HCT116 (cell line): Measurements from ENCODE around the gene OR6T1. TPM values are rescaled to one million over a fixed set of nuclear protein-coding genes. Genes with fewer than 3 reads are reported as not detected.

Experiments used
- ATAC-seq: fragments of 200-7000 bp; cut with Tn5 transposase; 2 replicates; pipeline ENCODE4 v1.9.1; 2020; ENCODE audit warnings: mild to moderate bottlenecking, moderate library complexity
- BruUV-seq: library from RNA; stranded (reverse); fragments of 400-500 nt; replicated peaks from 2 replicates; lab custom pipeline; 2021; lab: Mats Ljungman, UMichigan
- CTCF ChIA-PET: fragments of 300-600 bp; sonication (Branson Sonifier 250); formaldehyde crosslinking; loops from one replicate; lab custom pipeline; 2021; ENCODE audit warnings: antibody characterized with exemption; lab: Charles Lee
- POLR2A ChIA-PET: fragments of 300-600, 350-600 bp; sonication (Branson Sonifier 250); formaldehyde crosslinking; loops from one replicate; lab custom pipeline; 2021; ENCODE audit warnings: antibody characterized with exemption; lab: Charles Lee
- RAD21 ChIA-PET, 2 experiments: fragments of 300-600 bp; sonication (Branson Sonifier 250); formaldehyde crosslinking; loops; one replicate each; lab custom pipeline; 2023; ENCODE audit warnings: low total read pairs in 2 of 2; ENCODE audit not compliant: uncharacterized antibody in 2 of 2, unreplicated experiment in 2 of 2, low non-redundant PET in 1 of 2; lab: Charles Lee
- DNase-seq: peaks from one replicate; pipeline ENCODE4 v3.0.0-alpha.2; 2010; ENCODE audit warnings: low read depth, low spot score
- H2AFZ ChIP-seq: fragments of 200-600 bp; shearing (Covaris generic), sonication (generic); 2 replicates; pipeline ENCODE4 v1.6.1; 2017; ENCODE audit warnings: low read depth, mixed run types, mixed read lengths, antibody characterized with exemption, low read length; ENCODE audit not compliant: poor library complexity, severe bottlenecking
- H3K27ac ChIP-seq: 2 replicates; pipeline ENCODE4 v1.5.1; 2012; ENCODE audit warnings: low read depth, low read length
- H3K27me3 ChIP-seq: fragments of 200-600 bp; sonication (generic); 2 replicates; pipeline ENCODE4 v1.6.1; 2016; ENCODE audit warnings: mixed run types, low read length, mixed read lengths; ENCODE audit not compliant: insufficient read depth
- H3K36me3 ChIP-seq, 2 experiments: fragments of 200-500 bp in 1 of 2; fragments of 200-600 bp in 1 of 2; sonication (Bioruptor generic) in 1 of 2; sonication (generic) in 1 of 2; 2 replicates each; pipeline versions ENCODE4 v1.5.1 to v1.6.1; 2014 to 2016; ENCODE audit warnings: low read length in 2 of 2, inconsistent platforms in 1 of 2, mixed read lengths in 1 of 2, mixed run types in 1 of 2; ENCODE audit not compliant: insufficient read depth in 2 of 2, control insufficient read depth in 1 of 2
- H3K4me1 ChIP-seq, 2 experiments: fragments of 200-600 bp in 1 of 2; sonication (generic) in 1 of 2; 2 replicates each; pipeline versions ENCODE4 v1.5.1 to v1.6.1; 2012 to 2017; ENCODE audit warnings: low read length in 2 of 2, inconsistent platforms in 1 of 2, mild to moderate bottlenecking in 1 of 2, mixed read lengths in 1 of 2, mixed run types in 1 of 2, moderate library complexity in 1 of 2; ENCODE audit not compliant: insufficient read depth in 2 of 2, control insufficient read depth in 1 of 2
- H3K4me2 ChIP-seq: fragments of 200-600 bp; sonication (generic); 2 replicates; pipeline ENCODE4 v1.6.1; 2017; ENCODE audit warnings: mixed run types, low read length, mixed read lengths
- H3K4me3 ChIP-seq, 2 experiments: fragments of 200-600 bp in 1 of 2; sonication (generic) in 1 of 2; replicated peaks in 1 of 2; 2 replicates each; pipeline ENCODE4 v1.5.1; 2011 to 2016; ENCODE audit warnings: low read length in 2 of 2, control low read depth in 1 of 2, low read depth in 1 of 2, mild to moderate bottlenecking in 1 of 2, mixed read lengths in 1 of 2, mixed run types in 1 of 2
- H3K79me2 ChIP-seq: fragments of 200-600 bp; sonication (generic); 2 replicates; pipeline ENCODE4 v1.6.1; 2017; ENCODE audit warnings: mild to moderate bottlenecking, mixed run types, low read length, moderate library complexity, mixed read lengths; ENCODE audit not compliant: insufficient read depth
- H3K9ac ChIP-seq: fragments of 200-600 bp; sonication (generic); 2 replicates; pipeline ENCODE4 v1.6.1; 2016; ENCODE audit warnings: low read length, mixed read lengths
- H3K9me2 ChIP-seq: fragments of 200-600 bp; sonication (generic), shearing (Covaris generic); 2 replicates; pipeline ENCODE4 v1.6.1; 2017; ENCODE audit warnings: mixed run types, mild to moderate bottlenecking, moderate library complexity; ENCODE audit not compliant: insufficient read depth
- H3K9me3 ChIP-seq, 2 experiments: fragments of 200-500 bp in 1 of 2; fragments of 200-600 bp in 1 of 2; sonication (Bioruptor generic) in 1 of 2; sonication (generic) in 1 of 2; 2 replicates each; pipeline ENCODE4 v1.6.1; 2014 to 2017; ENCODE audit warnings: low read length in 2 of 2, mixed read lengths in 2 of 2, inconsistent platforms in 1 of 2, low read depth in 1 of 2, mild to moderate bottlenecking in 1 of 2, mixed run types in 1 of 2, moderate library complexity in 1 of 2; ENCODE audit not compliant: control insufficient read depth in 1 of 2, insufficient read depth in 1 of 2
- H4K20me1 ChIP-seq: fragments of 200-600 bp; sonication (generic), shearing (Covaris generic); 2 replicates; pipeline ENCODE4 v1.6.1; 2017; ENCODE audit warnings: mixed run types, mild to moderate bottlenecking, moderate library complexity; ENCODE audit not compliant: insufficient read depth
- ATF3 ChIP-seq: IDR thresholded peaks from 2 replicates; pipeline ENCODE4 v1.6.1; 2012
- CEBPB ChIP-seq: IDR thresholded peaks from 2 replicates; pipeline ENCODE4 v1.6.1; 2012; ENCODE audit warnings: low read depth
- MAX ChIP-seq: IDR thresholded peaks from 2 replicates; pipeline ENCODE4 v1.6.1; 2012
- POLR2AphosphoS5 ChIP-seq: IDR thresholded peaks from 2 replicates; pipeline ENCODE4 v1.6.1; 2011; ENCODE audit warnings: mild to moderate bottlenecking, low read depth, low read length, moderate library complexity
- RAD21 ChIP-seq: IDR thresholded peaks from 2 replicates; pipeline ENCODE4 v1.6.1; 2012; ENCODE audit warnings: low read depth, mild to moderate bottlenecking
- YY1 ChIP-seq: IDR thresholded peaks from 2 replicates; pipeline ENCODE4 v1.6.1; 2011; ENCODE audit warnings: low read length, low read depth, moderate library complexity, mild to moderate bottlenecking; ENCODE audit not compliant: insufficient replicate concordance; ENCODE audit errors: extremely low read depth
- intact Hi-C: fragments of 100-400 bp; cut with micrococcal nuclease; formaldehyde crosslinking; loops from 2 replicates; pipeline ENCODE4 v1.10.0; 2022
- total RNA-seq: library from RNA; stranded (reverse); gene quantifications from one replicate; pipeline ENCODE4 v1.2.1, GENCODE V29; 2021; ENCODE audit not compliant: unreplicated experiment

The OR6T1 gene
- total RNA-seq, 1 experiment from 2014 or later, result not detected

GRCh38 chr11:123899792-123900191, 43.8 kb downstream of the OR6T1 start:
- DNase-seq, result no peak
- no peak overlapping the region for H3K4me3 ChIP-seq

More at GRCh38 chr11:123899792-123900191, 43.8 kb downstream of the OR6T1 start:
- ChIA-PET CTCF (no interaction called here), POLR2A (no interaction called here), RAD21 (no interaction called here)
- no peak overlapping the region for H3K4me2 ChIP-seq
- H3K4me1 ChIP-seq, result no peaks in the 10 kb centered on the region
- no peaks in the 10 kb centered on the region for H3K36me3 ChIP-seq
- no peaks in the 10 kb centered on the region; the same call in 1 of the 2 replicates for H4K20me1 ChIP-seq
- no peak for ATAC-seq
- no peaks in the 10 kb centered on the region for H3K9me2 ChIP-seq
- H3K27me3 ChIP-seq, result peaks cover 9% of the 10 kb centered on the region; the same call in 1 of the 2 replicates
- BruUV-seq, result no TSS peak
- no peak overlapping the region for H3K27ac ChIP-seq
- no peaks in the 10 kb centered on the region for H3K9me3 ChIP-seq
- no peak overlapping the region for H3K9ac ChIP-seq
- intact Hi-C loops, result no loop called here
- no peak overlapping the region for H2AFZ ChIP-seq
- no peak for TF ChIP-seq RAD21
- TF ChIP-seq YY1, result no peak
- TF ChIP-seq CEBPB, result no peak
- no peak for TF ChIP-seq POLR2AphosphoS5
- no peak for TF ChIP-seq ATF3
- no peak for TF ChIP-seq MAX
- no peaks in the 10 kb centered on the region for H3K79me2 ChIP-seq

Other genes starting within 250 kb of the OR6T1 start
- gene ZNF202, start 202.2 kb downstream of the OR6T1 start, total RNA-seq, result 16.9 TPM
- gene OR6X1, start 189.3 kb downstream of the OR6T1 start, total RNA-seq, result not detected
- not detected for gene OR6M1, start 137.5 kb downstream of the OR6T1 start, total RNA-seq
- gene TMEM225, start 58.2 kb downstream of the OR6T1 start, total RNA-seq, result not detected
- not detected for gene OR8D4, start 41.7 kb downstream of the OR6T1 start, total RNA-seq
- gene OR4D5, start 4.2 kb downstream of the OR6T1 start, total RNA-seq, result not detected
- not detected for gene OR10S1, start 33.9 kb upstream of the OR6T1 start, total RNA-seq
- gene OR10G6, start 51.3 kb upstream of the OR6T1 start, total RNA-seq, result not detected
- not detected for gene OR10G4, start 69.2 kb upstream of the OR6T1 start, total RNA-seq
- not detected for gene OR10G9, start 79.2 kb upstream of the OR6T1 start, total RNA-seq
- not detected for gene OR10G8, start 83.0 kb upstream of the OR6T1 start, total RNA-seq
- gene OR10G7, start 97.5 kb upstream of the OR6T1 start, total RNA-seq, result not detected
- gene VWA5A, start 171.6 kb upstream of the OR6T1 start, total RNA-seq, result 5.0 TPM
- gene OR10D3, start 239.5 kb upstream of the OR6T1 start, total RNA-seq, result not detected